IPS-18c (cell line): ENCODE measurements around the gene ICA1.
"Not testable (repeated sequence)": the region's sequence is repeated elsewhere in the genome, so short reads cannot be mapped to it uniquely, and the experiment has no call there.

Source experiments
- H3K4me3 ChIP-seq: 2 replicates; pipeline ENCODE4 v1.7.0; 2013; ENCODE audit warnings: low read depth, mild to moderate bottlenecking, low read length, moderate library complexity; ENCODE audit not compliant: insufficient read depth
- H3K9me3 ChIP-seq: one replicate; pipeline ENCODE4 v1.6.1; 2013; ENCODE audit warnings: mild to moderate bottlenecking, low read length, moderate library complexity; ENCODE audit not compliant: control insufficient read depth, insufficient read depth

ICA1 gene

GRCh38 chr7:8243059-8243458 is 18.9 kb downstream of the ICA1 start:
- not testable (repeated sequence) for H3K9me3 ChIP-seq, H3K4me3 ChIP-seq

GRCh38 chr7:8239702-8240362 is 22.1 kb downstream of the ICA1 start:
- H3K9me3 ChIP-seq, H3K4me3 ChIP-seq: not testable (repeated sequence)

- no peaks in the 10 kb centered on the region for H3K9me3 ChIP-seq
- no peak overlapping the region for H3K4me3 ChIP-seq
Observed at GRCh38 chr7:8236780-8237407, 25.1 kb downstream of the ICA1 start.

GRCh38 chr7:8232999-8233847 is 28.7 kb downstream of the ICA1 start:
- no peaks in the 10 kb centered on the region for H3K9me3 ChIP-seq
- no peak overlapping the region for H3K4me3 ChIP-seq

GRCh38 chr7:8229927-8230326 is 32.0 kb downstream of the ICA1 start:
- Histone ChIP-seq H3K9me3 (no peaks in the 10 kb centered on the region), H3K4me3 (no peak overlapping the region)

- no peaks in the 10 kb centered on the region for H3K9me3 ChIP-seq
- no peak overlapping the region for H3K4me3 ChIP-seq
Observed at GRCh38 chr7:8228766-8229674, 32.9 kb downstream of the ICA1 start.

- Histone ChIP-seq H3K4me3 (no peak overlapping the region), H3K9me3 (no peaks in the 10 kb centered on the region)
Observed at GRCh38 chr7:8228068-8228467, 33.9 kb downstream of the ICA1 start.

- Histone ChIP-seq H3K9me3 (no peaks in the 10 kb centered on the region), H3K4me3 (no peak overlapping the region)
Observed at GRCh38 chr7:8227261-8227660, 34.7 kb downstream of the ICA1 start.

GRCh38 chr7:8226501-8226900 is 35.5 kb downstream of the ICA1 start:
- H3K4me3 ChIP-seq, result no peak overlapping the region
- H3K9me3 ChIP-seq, result no peaks in the 10 kb centered on the region

GRCh38 chr7:8221567-8221966 is 40.4 kb downstream of the ICA1 start:
- H3K4me3 ChIP-seq, result no peak overlapping the region
- no peaks in the 10 kb centered on the region for H3K9me3 ChIP-seq

- Histone ChIP-seq H3K9me3 (no peaks in the 10 kb centered on the region), H3K4me3 (no peak overlapping the region)
Observed at GRCh38 chr7:8221101-8221495, 40.9 kb downstream of the ICA1 start.

GRCh38 chr7:8220376-8221100 is 41.4 kb downstream of the ICA1 start:
- Histone ChIP-seq H3K9me3 (no peaks in the 10 kb centered on the region), H3K4me3 (no peak overlapping the region)

GRCh38 chr7:8217200-8218068 is 44.5 kb downstream of the ICA1 start:
- H3K9me3 ChIP-seq, result no peaks in the 10 kb centered on the region

GRCh38 chr7:8216334-8216690 is 45.7 kb downstream of the ICA1 start:
- Histone ChIP-seq H3K4me3 (no peak overlapping the region), H3K9me3 (no peaks in the 10 kb centered on the region)

More at GRCh38 chr7:8217200-8218068, 44.5 kb downstream of the ICA1 start:
- no peak overlapping the region for H3K4me3 ChIP-seq

- no peak overlapping the region for H3K4me3 ChIP-seq
- no peaks in the 10 kb centered on the region for H3K9me3 ChIP-seq
Observed at GRCh38 chr7:8215648-8216333, 46.2 kb downstream of the ICA1 start.
